Measurements from ENCODE around the gene FBXL7.

The FBXL7 gene

DNA sequence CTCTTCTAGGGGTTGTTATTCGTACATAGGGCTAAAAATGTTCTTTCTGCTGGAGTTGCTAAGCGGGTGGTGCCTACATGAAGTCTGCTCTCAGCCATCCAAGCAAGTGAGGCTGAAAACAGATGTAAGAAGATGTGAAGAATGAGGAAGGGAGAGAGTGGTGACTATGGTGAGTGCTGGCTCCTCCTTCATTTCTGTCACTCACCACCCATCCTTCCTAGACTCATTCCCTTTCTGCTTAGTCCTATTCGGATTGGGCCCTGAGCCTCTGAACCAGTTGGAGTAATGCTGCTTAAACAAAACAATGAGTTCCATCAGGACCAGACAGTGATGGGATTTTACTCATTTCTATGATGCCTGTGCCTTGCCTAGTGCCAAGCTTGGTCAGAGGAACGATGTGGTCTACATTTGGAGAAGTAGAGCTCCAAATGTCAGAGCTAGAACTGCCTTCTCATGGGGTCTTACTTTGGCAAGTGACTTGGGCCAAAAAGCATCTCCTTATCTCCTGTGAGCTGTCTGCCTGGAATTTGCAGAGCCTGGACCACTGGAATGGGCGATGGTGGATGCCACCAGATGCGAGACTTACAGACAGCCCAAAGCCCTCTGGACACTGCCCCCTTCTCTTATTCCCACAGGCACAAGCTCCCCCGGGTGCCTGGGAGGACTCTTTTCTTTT lies 192.9 kb downstream of the FBXL7 start:
- no peak overlapping the region for H3K4me3 ChIP-seq (replicated peaks in 1 of 2; ENCODE audit: low read depth in 2 of 2, low read length in 2 of 2)
- TF ChIP-seq, protein P1, sequence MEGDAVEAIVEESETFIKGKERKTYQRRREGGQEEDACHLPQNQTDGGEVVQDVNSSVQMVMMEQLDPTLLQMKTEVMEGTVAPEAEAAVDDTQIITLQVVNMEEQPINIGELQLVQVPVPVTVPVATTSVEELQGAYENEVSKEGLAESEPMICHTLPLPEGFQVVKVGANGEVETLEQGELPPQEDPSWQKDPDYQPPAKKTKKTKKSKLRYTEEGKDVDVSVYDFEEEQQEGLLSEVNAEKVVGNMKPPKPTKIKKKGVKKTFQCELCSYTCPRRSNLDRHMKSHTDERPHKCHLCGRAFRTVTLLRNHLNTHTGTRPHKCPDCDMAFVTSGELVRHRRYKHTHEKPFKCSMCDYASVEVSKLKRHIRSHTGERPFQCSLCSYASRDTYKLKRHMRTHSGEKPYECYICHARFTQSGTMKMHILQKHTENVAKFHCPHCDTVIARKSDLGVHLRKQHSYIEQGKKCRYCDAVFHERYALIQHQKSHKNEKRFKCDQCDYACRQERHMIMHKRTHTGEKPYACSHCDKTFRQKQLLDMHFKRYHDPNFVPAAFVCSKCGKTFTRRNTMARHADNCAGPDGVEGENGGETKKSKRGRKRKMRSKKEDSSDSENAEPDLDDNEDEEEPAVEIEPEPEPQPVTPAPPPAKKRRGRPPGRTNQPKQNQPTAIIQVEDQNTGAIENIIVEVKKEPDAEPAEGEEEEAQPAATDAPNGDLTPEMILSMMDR (IDR thresholded peaks at IDR 0.05; ENCODE audit: low read depth, low read length): no peak
- DNase-seq (ENCODE audit: low read depth in 2 of 2): no peak

DNA sequence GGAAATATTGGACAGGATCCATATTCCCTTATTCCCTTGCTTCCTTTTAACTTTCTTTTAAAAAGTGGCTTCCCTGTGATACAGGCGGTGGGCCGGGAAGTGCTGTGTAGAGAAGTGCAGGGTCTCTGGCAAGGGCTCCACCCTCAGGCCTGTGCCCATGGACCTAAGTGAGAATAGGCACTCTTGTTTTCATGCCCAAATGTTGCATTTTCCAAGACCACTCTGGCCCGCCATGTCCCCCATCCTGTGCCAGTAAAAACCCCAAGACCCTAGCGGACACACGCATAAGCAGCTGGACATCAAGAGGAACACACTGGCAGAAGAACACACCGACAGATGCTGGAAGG lies 193.4 kb downstream of the FBXL7 start:
- TF ChIP-seq, protein P1 (IDR thresholded peaks at IDR 0.05; ENCODE audit: low read depth, low read length): no peak
- H3K4me3 ChIP-seq (replicated peaks in 1 of 2; ENCODE audit: low read depth in 2 of 2, low read length in 2 of 2): no peak overlapping the region
- no peak for DNase-seq (ENCODE audit: low read depth in 2 of 2)

DNA sequence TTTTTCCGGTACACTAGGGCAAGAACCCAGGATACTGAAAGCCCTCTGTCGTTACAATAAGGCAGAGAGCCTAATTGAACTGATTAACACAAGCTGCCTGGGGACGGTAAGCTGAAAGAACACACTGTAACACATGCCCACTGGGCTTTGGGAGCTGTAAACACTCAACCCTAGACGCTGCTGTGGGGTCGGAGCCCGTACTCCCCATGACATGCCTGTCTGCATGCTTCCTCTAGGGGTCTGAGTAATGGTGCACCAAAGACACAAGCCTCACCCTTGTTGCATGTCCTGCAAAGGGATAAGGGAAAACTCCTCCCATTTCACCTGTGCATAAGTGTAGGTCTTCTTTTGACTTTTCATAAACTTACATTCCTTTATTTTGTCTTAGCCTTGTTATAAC lies 194.0 kb downstream of the FBXL7 start:
- H3K4me3 ChIP-seq (replicated peaks in 1 of 2; ENCODE audit: low read depth in 2 of 2, low read length in 2 of 2): no peak overlapping the region
- no peak for DNase-seq (ENCODE audit: low read depth in 2 of 2)
- TF ChIP-seq, protein P1 (IDR thresholded peaks at IDR 0.05; ENCODE audit: low read depth, low read length): no peak

DNA sequence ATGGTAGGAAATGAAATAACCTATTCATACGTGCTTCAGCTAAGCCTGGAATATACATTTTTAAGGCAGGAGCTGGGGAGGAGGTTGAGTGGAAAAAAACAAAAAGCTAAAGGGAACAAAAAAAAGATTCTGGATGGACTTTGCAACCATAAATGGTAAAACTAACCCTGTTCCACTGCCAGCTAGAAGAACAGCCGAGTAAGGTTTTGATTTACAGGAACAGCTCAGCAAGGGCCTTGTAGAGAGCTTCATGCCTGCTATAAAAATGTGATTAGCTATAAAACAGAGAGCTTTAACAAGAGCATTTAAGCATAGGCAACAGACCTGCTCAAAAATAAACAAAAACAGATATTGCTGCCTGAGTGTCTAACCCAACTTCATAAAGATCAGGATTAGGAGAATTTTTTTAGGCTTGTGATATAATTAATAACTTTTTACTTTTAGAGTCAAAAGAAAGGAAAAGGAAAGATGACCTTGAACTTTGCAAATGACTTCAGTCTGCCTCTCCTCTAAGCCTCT lies 194.8 kb downstream of the FBXL7 start:
- TF ChIP-seq, protein P1 (IDR thresholded peaks at IDR 0.05; ENCODE audit: low read depth, low read length): no peak
- H3K4me3 ChIP-seq (replicated peaks in 1 of 2; ENCODE audit: low read depth in 2 of 2, low read length in 2 of 2): no peak overlapping the region
- DNase-seq (ENCODE audit: low read depth in 2 of 2): peak in 1 of 2 donors; percentile 43

DNA sequence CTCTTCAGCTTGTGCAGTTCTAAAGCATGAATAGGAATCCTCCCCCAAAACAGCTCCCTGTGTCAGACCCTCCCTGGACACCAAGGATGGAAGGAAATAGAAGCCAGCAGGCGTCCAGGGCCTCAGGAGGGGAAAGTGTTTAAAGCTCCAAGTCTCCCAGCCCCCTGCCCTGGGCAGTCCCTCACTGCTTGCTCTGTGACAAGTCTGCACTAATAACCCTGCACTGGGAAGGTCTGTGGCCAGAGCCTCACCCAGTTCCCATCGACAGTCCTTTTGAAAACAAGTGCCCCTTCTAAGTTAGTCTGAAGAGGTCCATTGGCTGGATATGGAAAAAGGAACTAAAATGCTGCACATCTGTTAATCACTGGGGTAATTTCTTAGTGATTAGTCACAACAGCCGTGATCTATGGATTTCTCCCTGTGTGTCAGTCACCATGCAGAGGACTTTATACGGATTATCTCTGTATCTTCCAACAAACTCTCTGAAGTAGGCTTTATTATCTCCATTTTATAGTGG lies 195.3 kb downstream of the FBXL7 start:
- TF ChIP-seq, protein P1 (IDR thresholded peaks at IDR 0.05; ENCODE audit: low read depth, low read length): no peak
- DNase-seq (ENCODE audit: low read depth in 2 of 2): peak; percentile 21 to 55
- no peak overlapping the region for H3K4me3 ChIP-seq (replicated peaks in 1 of 2; ENCODE audit: low read depth in 2 of 2, low read length in 2 of 2)

DNA sequence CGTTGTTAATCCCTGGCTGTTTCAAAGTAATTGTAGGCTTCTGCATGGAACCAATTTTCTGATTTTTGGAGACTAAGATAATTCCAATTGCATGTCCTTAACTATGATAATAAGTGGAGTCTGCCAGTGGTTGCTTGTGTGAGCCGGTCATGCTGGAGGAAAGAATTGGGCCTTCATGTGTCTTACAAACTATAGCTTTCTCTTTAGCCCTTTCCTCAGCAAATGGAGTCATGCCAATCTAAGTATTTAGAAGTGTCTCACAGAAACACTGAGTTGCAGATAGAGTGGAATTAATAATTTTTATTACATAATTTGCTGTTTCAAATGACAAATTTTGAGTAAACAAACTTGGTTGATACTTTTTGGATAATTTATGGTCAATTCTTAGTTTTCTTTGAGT lies 200.4 kb downstream of the FBXL7 start:
- DNase-seq (ENCODE audit: low read depth in 2 of 2): no peak
- TF ChIP-seq, protein P1 (IDR thresholded peaks at IDR 0.05; ENCODE audit: low read depth, low read length): no peak
- no peak overlapping the region for H3K4me3 ChIP-seq (replicated peaks in 1 of 2; ENCODE audit: low read depth in 2 of 2, low read length in 2 of 2)
